8988T (cell line): ENCODE results near the gene TRIM68.

Experiments
- DNase-seq: peaks from one replicate; pipeline ENCODE4 v3.0.0; 2011

TRIM68 gene, protein sequence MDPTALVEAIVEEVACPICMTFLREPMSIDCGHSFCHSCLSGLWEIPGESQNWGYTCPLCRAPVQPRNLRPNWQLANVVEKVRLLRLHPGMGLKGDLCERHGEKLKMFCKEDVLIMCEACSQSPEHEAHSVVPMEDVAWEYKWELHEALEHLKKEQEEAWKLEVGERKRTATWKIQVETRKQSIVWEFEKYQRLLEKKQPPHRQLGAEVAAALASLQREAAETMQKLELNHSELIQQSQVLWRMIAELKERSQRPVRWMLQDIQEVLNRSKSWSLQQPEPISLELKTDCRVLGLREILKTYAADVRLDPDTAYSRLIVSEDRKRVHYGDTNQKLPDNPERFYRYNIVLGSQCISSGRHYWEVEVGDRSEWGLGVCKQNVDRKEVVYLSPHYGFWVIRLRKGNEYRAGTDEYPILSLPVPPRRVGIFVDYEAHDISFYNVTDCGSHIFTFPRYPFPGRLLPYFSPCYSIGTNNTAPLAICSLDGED

GRCh38 chr11:4607781-4608666 lies at the start of gene TRIM68:
TRIM68 (minus strand) TSS chr11:4608231; CDS start chr11:4605504, 2,727 bp downstream.
- DNase-seq: peak; percentile 85

DNA sequence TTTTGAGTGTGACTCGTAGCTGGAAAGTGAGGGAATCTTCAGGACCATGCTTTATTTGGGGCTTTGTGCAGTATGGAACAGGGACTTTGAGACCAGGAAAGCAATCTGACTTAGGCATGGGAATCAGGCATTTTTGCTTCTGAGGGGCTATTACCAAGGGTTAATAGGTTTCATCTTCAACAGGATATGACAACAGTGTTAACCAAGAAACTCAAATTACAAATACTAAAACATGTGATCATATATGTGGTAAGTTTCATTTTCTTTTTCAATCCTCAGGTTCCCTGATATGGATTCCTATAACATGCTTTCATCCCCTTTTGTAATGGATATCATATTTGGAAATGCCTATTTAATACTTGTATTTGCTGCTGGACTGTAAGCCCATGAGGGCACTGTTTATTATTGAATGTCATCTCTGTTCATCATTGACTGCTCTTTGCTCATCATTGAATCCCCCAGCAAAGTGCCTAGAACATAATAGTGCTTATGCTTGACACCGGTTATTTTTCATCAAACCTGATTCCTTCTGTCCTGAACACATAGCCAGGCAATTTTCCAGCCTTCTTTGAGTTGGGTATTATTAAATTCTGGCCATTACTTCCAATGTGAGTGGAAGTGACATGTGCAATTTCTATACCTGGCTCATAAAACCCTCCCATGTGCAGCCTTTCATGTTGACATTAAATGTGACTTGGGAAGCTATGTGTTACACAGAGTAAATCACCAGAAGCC lies 46.8 kb upstream of the TRIM68 start:
- DNase-seq: no peak

GRCh38 chr11:4647766-4648165 lies 39.7 kb upstream of the TRIM68 start:
- DNase-seq: no peak

GRCh38 chr11:4645974-4646373 lies 37.9 kb upstream of the TRIM68 start:
- DNase-seq: no peak

DNA sequence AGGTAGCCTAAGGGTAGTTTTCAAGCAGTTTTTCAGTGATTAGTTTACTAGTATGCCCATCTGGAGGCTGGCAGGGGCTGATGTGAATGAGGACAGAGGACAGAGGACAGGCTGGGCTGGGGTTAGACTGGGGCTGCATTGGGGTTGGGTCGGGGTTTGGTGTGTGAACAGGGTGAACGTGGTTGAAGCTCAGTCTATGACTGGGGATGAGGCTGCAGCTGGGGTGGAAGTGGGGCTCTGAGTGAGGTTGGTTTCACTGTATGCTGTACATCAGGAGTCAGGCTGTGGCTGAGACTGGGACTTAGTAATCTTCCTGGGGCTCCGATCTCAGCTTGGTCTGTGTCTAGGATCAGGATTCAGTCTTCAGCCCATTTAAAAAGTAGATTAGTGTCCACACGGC lies 36.2 kb upstream of the TRIM68 start:
- DNase-seq: no peak

GRCh38 chr11:4643682-4644081 lies 35.7 kb upstream of the TRIM68 start, which contains the start of gene OR51E1:
OR51E1 (plus strand) TSS chr11:4643982; CDS start chr11:4652527, 8,545 bp downstream.
- no peak for DNase-seq

DNA sequence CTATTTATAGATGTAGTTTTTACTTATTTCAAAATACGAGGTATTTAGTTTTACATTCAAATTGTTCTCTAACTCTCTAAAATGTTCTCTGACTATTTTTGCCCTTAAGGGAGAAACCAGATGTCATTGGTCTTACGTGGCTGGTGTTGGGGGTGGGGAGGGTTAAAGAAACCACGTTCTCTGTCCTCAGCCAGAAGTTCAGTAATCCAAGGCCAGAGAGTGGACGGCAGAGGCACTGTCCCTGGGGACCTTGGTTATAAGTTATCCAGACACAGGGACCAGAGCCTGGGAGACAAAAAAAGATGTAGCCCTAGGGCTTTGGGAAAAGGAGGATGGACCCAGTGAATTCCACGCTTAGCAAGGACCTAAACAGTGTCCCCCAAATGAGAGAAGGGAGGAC lies 35.0 kb upstream of the TRIM68 start:
- DNase-seq: no peak

DNA sequence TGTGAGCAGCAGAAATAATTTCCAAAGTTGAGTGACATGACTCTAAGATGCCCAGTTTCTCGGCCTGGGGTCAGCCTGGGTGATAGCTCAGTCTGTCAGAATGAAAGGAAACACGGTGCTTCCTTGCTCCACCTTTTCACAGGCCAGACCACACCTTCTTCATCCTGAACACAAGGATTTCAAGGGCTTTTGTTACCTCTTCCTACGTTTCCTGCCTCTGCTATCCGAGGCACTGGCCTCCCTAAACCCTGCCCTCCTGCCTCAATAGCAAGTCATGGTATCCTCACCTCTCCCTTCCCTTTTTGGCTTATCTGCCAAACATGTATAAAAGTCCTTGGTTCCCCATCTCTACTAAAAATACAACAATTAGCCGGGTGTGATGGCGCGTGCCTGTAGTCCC lies 34.0 kb upstream of the TRIM68 start:
- DNase-seq: no peak

- no peak for DNase-seq
These were observed 33.5 kb upstream of the TRIM68 start for GRCh38 chr11:4641501-4641900.

GRCh38 chr11:4639931-4640330 lies 31.9 kb upstream of the TRIM68 start:
- no peak for DNase-seq

DNA sequence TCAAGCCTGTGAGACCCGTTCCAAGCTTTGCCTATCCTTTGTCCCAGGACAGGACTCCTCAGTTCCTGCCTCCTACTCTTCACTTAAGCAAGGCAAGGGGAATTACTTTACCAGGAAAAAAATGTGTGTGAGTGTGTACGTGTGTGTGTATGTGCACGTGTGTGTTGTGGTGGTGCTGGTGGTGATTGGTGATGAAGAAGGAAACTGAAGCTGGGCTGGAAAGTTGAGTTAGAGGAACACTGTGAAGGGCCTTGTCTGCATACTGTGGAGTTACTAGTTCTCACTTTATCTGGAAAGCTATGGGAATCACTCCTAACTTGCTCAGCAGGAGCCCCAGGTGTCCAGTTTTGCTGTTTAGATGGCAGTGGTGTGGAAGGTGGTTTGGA lies 29.6 kb upstream of the TRIM68 start:
- DNase-seq: no peak

GRCh38 chr11:4636962-4637661 lies 29.1 kb upstream of the TRIM68 start, which contains the start of gene OR51D1:
OR51D1 (plus strand) TSS chr11:4637477; CDS start chr11:4639791, 2,314 bp downstream.
- DNase-seq: peak; percentile 56

DNA sequence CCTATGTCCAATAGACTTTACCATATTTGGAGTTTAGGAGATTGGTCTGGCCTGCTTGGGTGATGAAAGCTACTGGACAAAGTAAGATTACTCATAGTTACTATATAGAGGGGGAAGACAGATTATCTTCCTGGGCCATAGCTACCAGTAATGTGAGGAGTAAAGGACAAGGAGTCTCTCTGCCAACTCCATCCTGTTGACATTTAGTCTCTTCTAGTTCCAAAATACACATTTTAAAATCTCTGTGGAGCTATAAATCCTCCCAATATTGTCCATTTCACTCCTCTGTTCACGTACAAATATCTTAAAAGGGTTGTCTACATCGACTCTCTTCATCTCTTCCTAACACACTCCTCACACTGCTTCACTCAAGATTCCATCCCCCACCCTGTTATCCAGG lies 28.1 kb upstream of the TRIM68 start:
- DNase-seq: no peak

DNA sequence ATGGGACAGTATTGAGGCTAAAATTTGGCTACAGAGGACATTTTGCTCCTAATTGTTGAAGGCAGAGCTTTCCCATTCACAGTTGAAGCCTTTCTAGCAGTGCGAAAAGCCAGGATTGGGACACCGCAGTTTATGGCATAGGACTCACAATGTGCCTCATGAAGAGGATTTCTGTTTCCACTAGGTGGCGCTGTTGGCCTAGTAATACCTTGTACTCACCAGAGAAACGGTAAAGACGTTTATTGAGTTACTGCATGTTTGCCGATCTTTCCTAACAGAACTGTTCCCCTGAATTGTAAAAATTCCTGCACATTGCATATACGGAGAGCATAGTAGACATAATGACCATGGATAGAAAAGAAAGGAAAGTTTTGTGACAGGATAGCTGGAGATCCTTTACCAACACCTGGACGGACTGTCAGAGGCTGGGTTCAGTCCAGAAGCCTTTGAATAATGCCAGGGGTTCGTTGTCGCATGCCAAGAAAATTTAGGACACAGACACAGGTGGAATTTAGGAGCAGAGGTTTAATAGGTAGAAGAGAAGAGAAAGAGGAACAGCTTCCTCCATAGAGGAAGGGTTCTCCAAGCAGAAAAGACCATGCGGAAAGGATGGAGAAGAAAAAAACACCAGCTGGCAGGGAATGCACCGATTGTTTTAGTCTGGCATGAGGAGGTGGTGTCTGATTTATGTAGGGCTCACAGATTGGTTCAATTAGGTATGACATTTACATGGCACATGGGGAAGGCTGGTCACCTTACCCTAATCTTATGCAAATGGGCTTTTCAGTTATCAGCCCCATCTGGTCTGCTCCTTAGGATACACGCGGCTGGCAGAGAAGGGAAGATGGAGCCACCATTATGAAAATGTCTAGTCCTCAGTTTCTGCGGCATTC lies 18.4 kb upstream of the TRIM68 start:
- DNase-seq: no peak

GRCh38 chr11:4619514-4619913 lies 11.5 kb upstream of the TRIM68 start:
- no peak for DNase-seq

- DNase-seq: no peak
These were observed 7.9 kb upstream of the TRIM68 start for GRCh38 chr11:4615856-4616444.

DNA sequence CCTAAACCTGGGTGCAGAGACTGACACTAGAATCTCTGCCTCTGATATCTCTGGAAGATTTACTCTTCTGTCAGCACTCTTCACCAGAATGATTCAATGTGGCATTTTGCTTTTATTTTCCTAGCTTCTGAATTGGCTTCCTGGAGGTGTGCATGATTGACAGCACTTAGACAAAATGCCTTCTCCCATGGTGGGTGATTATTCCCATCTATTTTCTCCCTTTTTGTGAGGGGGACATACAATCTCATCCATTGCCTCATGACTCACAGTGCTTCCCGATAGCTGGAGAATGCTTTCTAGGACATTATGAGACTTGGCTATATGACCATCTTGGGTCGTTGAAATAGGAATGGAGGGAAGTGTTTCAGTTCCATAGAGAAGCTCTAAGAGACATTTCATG lies 4.0 kb upstream of the TRIM68 start:
- no peak for DNase-seq

DNA sequence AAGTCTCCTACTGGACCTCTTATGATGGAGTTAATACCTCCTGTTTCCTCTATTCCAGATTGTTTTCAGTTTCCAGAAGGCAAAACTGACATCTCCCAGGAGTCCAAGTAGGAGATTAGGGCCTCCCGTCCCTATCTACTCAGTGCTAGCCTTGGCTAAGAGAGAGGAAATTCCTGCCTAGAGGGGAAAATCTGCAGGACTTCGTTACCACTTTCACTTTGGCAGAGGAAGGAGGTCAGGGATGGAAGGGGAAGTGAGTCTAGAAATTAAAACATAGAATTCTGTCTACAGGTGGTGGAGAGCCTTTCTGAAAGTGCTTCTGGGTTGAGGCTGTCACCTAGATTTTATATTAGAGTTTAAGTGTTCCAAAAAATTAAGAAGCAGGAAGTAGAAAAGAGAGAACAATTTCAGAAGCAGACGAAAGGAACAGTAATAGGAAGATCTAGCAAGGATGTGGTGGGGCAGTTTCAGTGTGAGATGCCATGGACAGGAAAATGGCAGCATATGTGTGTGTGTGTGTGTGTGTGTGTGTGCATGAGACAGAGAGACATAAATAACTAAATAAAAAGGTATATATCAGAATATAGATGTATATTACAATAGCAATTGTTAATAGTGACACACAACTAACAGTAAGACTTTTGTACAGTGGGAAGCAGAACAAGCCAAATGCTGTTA lies 2.4 kb upstream of the TRIM68 start:
- no peak for DNase-seq

- DNase-seq: no peak
These were observed 935 bp downstream of the TRIM68 start for GRCh38 chr11:4607096-4607495.
